Measurements from ENCODE around the gene FADS2.

- TF ChIP-seq CTCF (IDR thresholded peaks at IDR 0.05), result no peak
- no peak for TF ChIP-seq POLR2A (IDR thresholded peaks at IDR 0.05)
Measured at GRCh38 chr11:61785837-61786402, 42.2 kb upstream of the FADS2 start.
